A673 (cell line): Measurements from ENCODE around the gene CUX1. TPM values are rescaled to one million over a fixed set of nuclear protein-coding genes. Genes with fewer than 3 reads are reported as not detected.

Experiments used
- BruUV-seq: library from RNA; stranded (reverse); fragments of 400-500 nt; replicated peaks from 2 replicates; lab custom pipeline; 2021; lab: Mats Ljungman, UMichigan
- CTCF ChIA-PET: fragments of 300-600 bp; sonication (Branson Sonifier 250); formaldehyde crosslinking; loops from one replicate; lab custom pipeline; 2022; ENCODE audit warnings: antibody characterized with exemption; lab: Charles Lee
- POLR2A ChIA-PET: fragments of 300-600 bp; sonication (Branson Sonifier 250); formaldehyde crosslinking; loops from one replicate; lab custom pipeline; 2022; ENCODE audit warnings: antibody characterized with exemption; ENCODE audit not compliant: low non-redundant PET; lab: Charles Lee
- DNase-seq: peaks from one replicate; pipeline ENCODE4 v3.0.0-alpha.2; 2015; ENCODE audit warnings: low spot score
- H3K27ac ChIP-seq: fragments of 200-600 bp; sonication (generic); 2 replicates; pipeline ENCODE4 v1.5.1; 2016; ENCODE audit warnings: mixed run types, low read depth, mild to moderate bottlenecking, mixed read lengths, antibody characterized with exemption, low read length; ENCODE audit not compliant: poor library complexity, severe bottlenecking
- H3K27me3 ChIP-seq: fragments of 200-600 bp; sonication (generic); replicated peaks from 2 replicates; pipeline ENCODE4 v1.6.1; 2017; ENCODE audit warnings: mixed run types, low read depth, mild to moderate bottlenecking, mixed read lengths, antibody characterized with exemption, low read length; ENCODE audit not compliant: insufficient read depth, poor library complexity
- H3K36me3 ChIP-seq: fragments of 200-600 bp; sonication (generic); 2 replicates; pipeline ENCODE4 v1.6.1; 2016; ENCODE audit warnings: mixed run types, mild to moderate bottlenecking, mixed read lengths, antibody characterized with exemption, low read length; ENCODE audit not compliant: insufficient read depth, poor library complexity, severe bottlenecking
- H3K4me1 ChIP-seq: fragments of 200-600 bp; sonication (generic); 2 replicates; pipeline ENCODE4 v1.6.1; 2017; ENCODE audit warnings: mixed run types, mild to moderate bottlenecking, mixed read lengths, antibody characterized with exemption, low read length; ENCODE audit not compliant: insufficient read depth, poor library complexity, severe bottlenecking
- H3K4me3 ChIP-seq: fragments of 200-600 bp; sonication (generic); 2 replicates; pipeline ENCODE4 v1.5.1; 2016; ENCODE audit warnings: low read depth, mixed run types, mild to moderate bottlenecking, mixed read lengths, low read length; ENCODE audit not compliant: poor library complexity, severe bottlenecking
- H3K9me3 ChIP-seq: fragments of 200-600 bp; sonication (generic); 2 replicates; pipeline ENCODE4 v1.6.1; 2016; ENCODE audit warnings: mixed run types, low read depth, mild to moderate bottlenecking, mixed read lengths, antibody characterized with exemption, low read length; ENCODE audit not compliant: poor library complexity, severe bottlenecking
- EZH2 ChIP-seq: fragments of 200-600 bp; sonication (generic); IDR thresholded peaks from 2 replicates; pipeline ENCODE4 v1.6.1; 2017; ENCODE audit warnings: borderline replicate concordance, low read depth, mild to moderate bottlenecking, mixed read lengths, antibody characterized with exemption, low read length; ENCODE audit not compliant: poor library complexity, severe bottlenecking
- intact Hi-C: fragments of 100-400 bp; cut with micrococcal nuclease; formaldehyde crosslinking; loops from one replicate; pipeline ENCODE4 v1.10.0; 2022; ENCODE audit not compliant: unreplicated experiment
- total RNA-seq: library from RNA; stranded (reverse); gene quantifications from 2 replicates; pipeline ENCODE4 v1.2.3, GENCODE V29; 2021
- TF ChIP-seq, protein P1 (sequence below): fragments of 300-800, 200-600 bp; sonication (generic); conservative IDR thresholded peaks from 2 replicates; pipeline ENCODE4 v1.5.1; 2017; ENCODE audit warnings: low read depth, mild to moderate bottlenecking, antibody characterized with exemption, low read length, moderate library complexity, mixed read lengths

Gene CUX1
- total RNA-seq, 1 experiment from 2014 or later = 49.4 TPM

DNA sequence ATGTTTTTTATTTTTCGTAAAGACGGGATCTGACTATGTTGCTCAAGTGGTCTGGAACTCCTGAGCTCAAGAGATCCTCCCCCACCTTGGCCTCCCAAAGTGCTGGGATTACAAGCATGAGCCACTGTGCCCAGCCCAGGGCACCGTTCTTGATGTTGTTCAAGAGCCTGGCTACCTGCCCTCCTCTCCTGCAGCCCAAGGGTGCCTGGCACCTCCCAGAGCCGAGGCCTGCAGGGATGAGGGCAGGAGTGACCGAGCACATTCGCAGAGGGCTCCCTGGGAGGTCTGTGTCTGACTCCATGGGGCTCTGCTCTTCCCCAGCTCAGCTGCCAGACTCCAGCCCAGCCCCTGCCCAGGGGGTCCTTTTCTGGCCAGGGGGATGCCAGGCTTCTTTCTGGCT, 484.6 kb downstream of the CUX1 start:
- ChIA-PET POLR2A (no interaction called here), CTCF (no interaction called here)
- DNase-seq = no peak
- no TSS peak for BruUV-seq
- intact Hi-C loops = no loop called here
- Histone ChIP-seq H3K4me3 (no peak overlapping the region), H3K27ac (no peak overlapping the region), H3K9me3 (no peaks in the 10 kb centered on the region), H3K27me3 (no peaks in the 10 kb centered on the region), H3K36me3 (no peaks in the 10 kb centered on the region), H3K4me1 (no peaks in the 10 kb centered on the region)
- no peak for TF ChIP-seq EZH2
- TF ChIP-seq, protein P1, sequence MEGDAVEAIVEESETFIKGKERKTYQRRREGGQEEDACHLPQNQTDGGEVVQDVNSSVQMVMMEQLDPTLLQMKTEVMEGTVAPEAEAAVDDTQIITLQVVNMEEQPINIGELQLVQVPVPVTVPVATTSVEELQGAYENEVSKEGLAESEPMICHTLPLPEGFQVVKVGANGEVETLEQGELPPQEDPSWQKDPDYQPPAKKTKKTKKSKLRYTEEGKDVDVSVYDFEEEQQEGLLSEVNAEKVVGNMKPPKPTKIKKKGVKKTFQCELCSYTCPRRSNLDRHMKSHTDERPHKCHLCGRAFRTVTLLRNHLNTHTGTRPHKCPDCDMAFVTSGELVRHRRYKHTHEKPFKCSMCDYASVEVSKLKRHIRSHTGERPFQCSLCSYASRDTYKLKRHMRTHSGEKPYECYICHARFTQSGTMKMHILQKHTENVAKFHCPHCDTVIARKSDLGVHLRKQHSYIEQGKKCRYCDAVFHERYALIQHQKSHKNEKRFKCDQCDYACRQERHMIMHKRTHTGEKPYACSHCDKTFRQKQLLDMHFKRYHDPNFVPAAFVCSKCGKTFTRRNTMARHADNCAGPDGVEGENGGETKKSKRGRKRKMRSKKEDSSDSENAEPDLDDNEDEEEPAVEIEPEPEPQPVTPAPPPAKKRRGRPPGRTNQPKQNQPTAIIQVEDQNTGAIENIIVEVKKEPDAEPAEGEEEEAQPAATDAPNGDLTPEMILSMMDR = no peak

GRCh38 chr7:102303669-102304422, 486.4 kb downstream of the CUX1 start:
- DNase-seq = no peak
- Histone ChIP-seq H3K4me3 (no peak overlapping the region), H3K27ac (no peak overlapping the region), H3K36me3 (no peaks in the 10 kb centered on the region), H3K9me3 (no peaks in the 10 kb centered on the region), H3K4me1 (no peaks in the 10 kb centered on the region), H3K27me3 (no peaks in the 10 kb centered on the region)
- ChIA-PET CTCF (no interaction called here), POLR2A (no interaction called here)
- intact Hi-C loops = no loop called here
- no TSS peak for BruUV-seq
- TF ChIP-seq, protein P1 = no peak
- no peak for TF ChIP-seq EZH2

GRCh38 chr7:102304668-102305067, 487.2 kb downstream of the CUX1 start:
- intact Hi-C loops = no loop called here
- Histone ChIP-seq H3K9me3 (no peaks in the 10 kb centered on the region), H3K36me3 (no peaks in the 10 kb centered on the region), H3K4me1 (no peaks in the 10 kb centered on the region), H3K27me3 (no peaks in the 10 kb centered on the region), H3K4me3 (no peak overlapping the region), H3K27ac (no peak overlapping the region)
- ChIA-PET CTCF (no interaction called here), POLR2A (no interaction called here)
- BruUV-seq = no TSS peak
- TF ChIP-seq, protein P1 = no peak
- no peak for TF ChIP-seq EZH2
- DNase-seq = no peak
